Brain microvascular endothelial cell (primary cell): ENCODE results near the gene EIF5A.

ENCODE experiments used
- DNase-seq: peaks from one replicate; pipeline ENCODE4 v3.0.0-alpha.2; 2020
- H3K27ac ChIP-seq: fragments of 250-450 bp; sonication (Bioruptor Pico); 2 replicates; pipeline ENCODE4 v1.5.1; 2020; ENCODE audit warnings: mild to moderate bottlenecking, moderate library complexity
- H3K27me3 ChIP-seq: fragments of 250-450 bp; sonication (Bioruptor Pico); replicated peaks from 2 replicates; pipeline ENCODE4 v1.5.1; 2020; ENCODE audit warnings: mild to moderate bottlenecking
- H3K36me3 ChIP-seq: fragments of 250-450 bp; sonication (Bioruptor Pico); replicated peaks from 2 replicates; pipeline ENCODE4 v1.5.1; 2020; ENCODE audit warnings: mild to moderate bottlenecking
- H3K4me3 ChIP-seq: 2 replicates; pipeline ENCODE4 v1.5.1; 2011; ENCODE audit warnings: low read depth, mild to moderate bottlenecking, control low read depth, low read length, moderate library complexity
- CTCF ChIP-seq: IDR thresholded peaks from 2 replicates; pipeline ENCODE4 v1.5.1; 2011; ENCODE audit warnings: low read depth, mild to moderate bottlenecking, moderate library complexity, low read length, control low read depth, inconsistent platforms; ENCODE audit errors: missing control alignments
- in situ Hi-C: cut with HindIII; loops from 2 replicates; pipeline ENCODE4 v1.10.0; 2017; ENCODE audit warnings: low sequenced_read_pairs, low pct_ligation_motif_present

Gene EIF5A

GRCh38 chr17:7290685-7291084 is 16.7 kb upstream of the EIF5A start:
- Histone ChIP-seq H3K36me3 (no peaks in the 10 kb centered on the region), H3K4me3 (no peak overlapping the region), H3K27ac (no peak overlapping the region), H3K27me3 (peaks cover 60% of the 10 kb centered on the region)
- no peak for DNase-seq
- in situ Hi-C loops = no loop called here
- TF ChIP-seq CTCF = no peak

GRCh38 chr17:7292194-7292593 is 15.2 kb upstream of the EIF5A start:
- Histone ChIP-seq H3K27me3 (peaks cover 60% of the 10 kb centered on the region), H3K36me3 (no peaks in the 10 kb centered on the region), H3K27ac (no peak overlapping the region), H3K4me3 (no peak overlapping the region)
- in situ Hi-C loops = no loop called here
- no peak for TF ChIP-seq CTCF
- DNase-seq = no peak

GRCh38 chr17:7292729-7293128 is 14.7 kb upstream of the EIF5A start:
- no peak overlapping the region for H3K27ac ChIP-seq
- H3K4me3 ChIP-seq = no peak overlapping the region
- peaks cover 58% of the 10 kb centered on the region for H3K27me3 ChIP-seq
- TF ChIP-seq CTCF = no peak
- no peaks in the 10 kb centered on the region for H3K36me3 ChIP-seq
- DNase-seq = no peak
- in situ Hi-C loops = no loop called here

- in situ Hi-C loops = no loop called here
- Histone ChIP-seq H3K4me3 (no peak overlapping the region), H3K27ac (no peak overlapping the region), H3K27me3 (peaks cover 53% of the 10 kb centered on the region), H3K36me3 (no peaks in the 10 kb centered on the region)
- no peak for DNase-seq
- no peak for TF ChIP-seq CTCF
These were observed 14.3 kb upstream of the EIF5A start for GRCh38 chr17:7293159-7293558.

GRCh38 chr17:7293816-7294613 is 13.4 kb upstream of the EIF5A start:
- H3K36me3 ChIP-seq = no peaks in the 10 kb centered on the region
- in situ Hi-C loops = no loop called here
- DNase-seq = no peak
- H3K27me3 ChIP-seq = peaks cover 51% of the 10 kb centered on the region
- TF ChIP-seq CTCF = no peak
- no peak overlapping the region for H3K27ac ChIP-seq
- no peak overlapping the region for H3K4me3 ChIP-seq

GRCh38 chr17:7294614-7295153 is 12.7 kb upstream of the EIF5A start, which contains the start of gene YBX2:
Gene YBX2, minus strand, starts transcription at chr17:7294639. Its CDS starts 139 bp downstream, at chr17:7294500.
- Histone ChIP-seq H3K36me3 (no peaks in the 10 kb centered on the region), H3K4me3 (peak within 1 kb of the TSS; percentile 9), H3K27me3 (peaks cover 49% of the 10 kb centered on the region), H3K27ac (no peak within 1 kb of the TSS)
- TF ChIP-seq CTCF = no peak
- DNase-seq = no peak
- in situ Hi-C loops = no loop called here
